OCI-LY7 (cell line): ENCODE measurements around the gene KIFC1. TPM values are rescaled to one million over a fixed set of nuclear protein-coding genes. Genes with fewer than 3 reads are reported as not detected.
A peak's percentile ranks its signal among the peaks of the same experiment; 100 is the strongest.

ENCODE experiments used
- BruUV-seq: library from RNA; stranded (reverse); fragments of 400-500 nt; replicated peaks from 2 replicates; lab custom pipeline; 2021; lab: Mats Ljungman, UMichigan
- CTCF ChIA-PET: fragments of 300-600 bp; sonication (Branson Sonifier 250); formaldehyde crosslinking; loops from one replicate; lab custom pipeline; 2022; ENCODE audit warnings: antibody characterized with exemption; ENCODE audit not compliant: unreplicated experiment; lab: Charles Lee
- POLR2A ChIA-PET: fragments of 300-600 bp; sonication (Branson Sonifier 250); formaldehyde crosslinking; loops from one replicate; lab custom pipeline; 2022; ENCODE audit warnings: antibody characterized with exemption; lab: Charles Lee
- DNase-seq: peaks from one replicate; pipeline ENCODE4 v3.0.0-alpha.2; 2015; ENCODE audit warnings: low spot score
- H2AFZ ChIP-seq: fragments of 200-600 bp; sonication (generic), shearing (Covaris generic); 2 replicates; pipeline ENCODE4 v1.6.1; 2014; ENCODE audit warnings: mild to moderate bottlenecking, antibody characterized with exemption, low read length, moderate library complexity
- H3K27ac ChIP-seq: fragments of 200-600 bp; sonication (generic); 2 replicates; pipeline ENCODE4 v1.5.1; 2014; ENCODE audit warnings: mixed run types, low read depth, mild to moderate bottlenecking, moderate library complexity, low read length, inconsistent platforms; ENCODE audit not compliant: poor library complexity, severe bottlenecking
- H3K36me3 ChIP-seq: fragments of 200-600 bp; sonication (generic); 2 replicates; pipeline ENCODE4 v1.6.1; 2014; ENCODE audit warnings: mild to moderate bottlenecking, antibody characterized with exemption, low read length, moderate library complexity, mixed read lengths; ENCODE audit not compliant: insufficient read depth
- H3K4me1 ChIP-seq: fragments of 200-600 bp; sonication (generic); 2 replicates; pipeline ENCODE4 v1.5.1; 2014; ENCODE audit warnings: mild to moderate bottlenecking, low read length; ENCODE audit not compliant: insufficient read depth, poor library complexity, severe bottlenecking
- H3K4me2 ChIP-seq: fragments of 200-600 bp; sonication (generic); 2 replicates; pipeline ENCODE4 v1.6.1; 2014; ENCODE audit warnings: mild to moderate bottlenecking, low read length
- H3K4me3 ChIP-seq: fragments of 200-600 bp; sonication (generic); 2 replicates; pipeline ENCODE4 v1.5.1; 2014; ENCODE audit warnings: mild to moderate bottlenecking, low read depth, low read length; ENCODE audit not compliant: poor library complexity, severe bottlenecking
- H3K79me2 ChIP-seq: fragments of 200-600 bp; sonication (generic); 2 replicates; pipeline ENCODE4 v1.6.1; 2016; ENCODE audit warnings: low read depth, mild to moderate bottlenecking, low read length, moderate library complexity, mixed read lengths; ENCODE audit not compliant: insufficient read depth
- H3K9me2 ChIP-seq: fragments of 200-600 bp; sonication (generic); 2 replicates; pipeline ENCODE4 v1.6.1; 2016; ENCODE audit warnings: mild to moderate bottlenecking, low read length, mixed read lengths; ENCODE audit not compliant: insufficient read depth
- H3K9me3 ChIP-seq: fragments of 200-600 bp; sonication (generic); 2 replicates; pipeline ENCODE4 v1.6.1; 2014; ENCODE audit warnings: mild to moderate bottlenecking, mixed run types, low read length, mixed read lengths
- H4K20me1 ChIP-seq: fragments of 200-600 bp; sonication (generic); 2 replicates; pipeline ENCODE4 v1.6.1; 2014; ENCODE audit warnings: mild to moderate bottlenecking, antibody characterized with exemption, low read length, moderate library complexity, mixed read lengths; ENCODE audit not compliant: insufficient read depth
- EZH2phosphoT487 ChIP-seq: fragments of 200-600 bp; sonication (generic); IDR thresholded peaks from 2 replicates; pipeline ENCODE4 v1.6.1; 2018; ENCODE audit warnings: low read depth, borderline replicate concordance, mild to moderate bottlenecking, mixed run types, antibody characterized with exemption, low read length, moderate library complexity, mixed read lengths
- intact Hi-C: fragments of 100-400 bp; cut with micrococcal nuclease; formaldehyde crosslinking; loops from one replicate; pipeline ENCODE4 v1.10.0; 2022; ENCODE audit not compliant: unreplicated experiment
- total RNA-seq, 2 experiments: library from RNA; depleted of rRNA in 1 of 2; stranded (reverse); fragments of >200 nt in 1 of 2; shearing (Covaris generic) in 1 of 2; gene quantifications; 2 replicates each; pipeline ENCODE4 v1.2.3, GENCODE V29; 2014 to 2022
- TF ChIP-seq, protein P1 (sequence below): fragments of 200-600 bp; sonication (generic); conservative IDR thresholded peaks from 2 replicates; pipeline ENCODE4 v1.5.1; 2014; ENCODE audit warnings: mild to moderate bottlenecking, antibody characterized with exemption, low read length, moderate library complexity, mixed read lengths

KIFC1 gene
- total RNA-seq, 2 experiments from 2014 or later = 138 to 167 TPM

GRCh38 chr6:33430991-33431879, 39.6 kb downstream of the KIFC1 start:
- intact Hi-C loops = loop anchor here (1.0 kb wide), 2 partner anchors 13 to 23 kb away; partner anchors contain the start of genes CUTA and ZBTB9
- no peaks in the 10 kb centered on the region for H3K9me2 ChIP-seq
- ChIA-PET POLR2A (interaction anchor here (0.6 to 1.7 kb wide), 10 partner anchors 9 to 181 kb away, joined by 3 to 8 read pairs (median 4); partner anchors contain the start of genes CUTA, RPS18, SYNGAP1 and VPS52), CTCF (interaction anchor here (0.6 to 1.2 kb wide), 5 partner anchors 12 to 148 kb away, joined by 3 to 14 read pairs (median 3); partner anchors contain the start of gene ZBTB9)
- peaks cover 13% of the 10 kb centered on the region; the same call in 1 of the 2 replicates for H3K36me3 ChIP-seq
- H4K20me1 ChIP-seq = no peaks in the 10 kb centered on the region
- TF ChIP-seq, protein P1, sequence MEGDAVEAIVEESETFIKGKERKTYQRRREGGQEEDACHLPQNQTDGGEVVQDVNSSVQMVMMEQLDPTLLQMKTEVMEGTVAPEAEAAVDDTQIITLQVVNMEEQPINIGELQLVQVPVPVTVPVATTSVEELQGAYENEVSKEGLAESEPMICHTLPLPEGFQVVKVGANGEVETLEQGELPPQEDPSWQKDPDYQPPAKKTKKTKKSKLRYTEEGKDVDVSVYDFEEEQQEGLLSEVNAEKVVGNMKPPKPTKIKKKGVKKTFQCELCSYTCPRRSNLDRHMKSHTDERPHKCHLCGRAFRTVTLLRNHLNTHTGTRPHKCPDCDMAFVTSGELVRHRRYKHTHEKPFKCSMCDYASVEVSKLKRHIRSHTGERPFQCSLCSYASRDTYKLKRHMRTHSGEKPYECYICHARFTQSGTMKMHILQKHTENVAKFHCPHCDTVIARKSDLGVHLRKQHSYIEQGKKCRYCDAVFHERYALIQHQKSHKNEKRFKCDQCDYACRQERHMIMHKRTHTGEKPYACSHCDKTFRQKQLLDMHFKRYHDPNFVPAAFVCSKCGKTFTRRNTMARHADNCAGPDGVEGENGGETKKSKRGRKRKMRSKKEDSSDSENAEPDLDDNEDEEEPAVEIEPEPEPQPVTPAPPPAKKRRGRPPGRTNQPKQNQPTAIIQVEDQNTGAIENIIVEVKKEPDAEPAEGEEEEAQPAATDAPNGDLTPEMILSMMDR = 0 out of 2 replicates have a peak, but pooled peaks have one; percentile 19
- TF ChIP-seq EZH2phosphoT487 = no peak
- H3K4me2 ChIP-seq = peak overlapping the region; percentile 98
- no peaks in the 10 kb centered on the region for H3K9me3 ChIP-seq
- peak overlapping the region; percentile 68 for H3K4me3 ChIP-seq
- peaks cover 65% of the 10 kb centered on the region for H3K4me1 ChIP-seq
- H3K27ac ChIP-seq = peak overlapping the region; percentile 64
- no peak overlapping the region for H2AFZ ChIP-seq
- DNase-seq = peak; percentile 89
- peaks cover 5% of the 10 kb centered on the region; the same call in 1 of the 2 replicates for H3K79me2 ChIP-seq
- TSS peak; percentile 86 for BruUV-seq

DNA sequence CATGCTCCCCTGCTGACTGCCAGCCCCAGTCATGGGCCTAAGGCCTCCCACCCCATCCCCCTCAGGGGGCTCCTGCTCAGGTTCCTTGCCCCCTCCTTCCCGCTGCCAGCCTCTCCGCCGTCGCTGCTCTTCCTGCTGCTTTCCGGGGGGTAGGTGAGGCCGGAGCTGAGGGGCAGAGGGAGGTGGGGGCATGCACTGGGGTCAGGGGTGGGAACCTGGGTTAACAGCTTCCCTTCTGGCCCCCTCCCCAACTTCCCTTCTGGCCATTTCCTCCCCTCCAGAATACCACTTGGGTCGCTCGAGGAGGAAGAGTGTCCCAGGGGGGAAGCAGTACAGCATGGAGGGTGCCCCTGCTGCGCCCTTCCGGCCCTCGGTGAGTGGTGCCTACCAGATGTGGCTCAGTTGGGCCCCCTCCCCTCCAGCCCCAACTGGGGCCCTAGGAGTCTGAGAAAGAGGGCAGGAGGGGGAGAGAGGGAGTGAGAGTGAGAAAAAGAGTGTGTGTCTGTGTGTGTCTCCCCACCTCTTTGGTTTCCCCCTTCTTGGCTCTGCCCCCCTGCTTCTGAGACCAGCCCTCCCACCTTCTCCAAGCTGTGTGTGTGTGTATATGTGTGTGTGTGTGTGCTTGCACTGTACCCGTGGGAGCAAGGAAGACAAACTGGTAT, 40.4 kb downstream of the KIFC1 start:
- H3K79me2 ChIP-seq = peaks cover 5% of the 10 kb centered on the region; the same call in 1 of the 2 replicates
- peak overlapping the region; percentile 98 for H3K4me2 ChIP-seq

More for the DNA sequence above, 40.4 kb downstream of the KIFC1 start:
- DNase-seq = peak; percentile 81
- Histone ChIP-seq H2AFZ (no peak overlapping the region), H3K4me1 (peaks cover 59% of the 10 kb centered on the region), H4K20me1 (no peaks in the 10 kb centered on the region), H3K36me3 (peaks cover 20% of the 10 kb centered on the region), H3K9me3 (no peaks in the 10 kb centered on the region), H3K4me3 (peak overlapping the region; percentile 68), H3K27ac (peak overlapping the region; percentile 64), H3K9me2 (no peaks in the 10 kb centered on the region)
- intact Hi-C loops = loop anchor here (1.0 kb wide), 2 partner anchors 14 to 22 kb away; partner anchors contain the start of genes CUTA and ZBTB9
- no TSS peak for BruUV-seq
- ChIA-PET POLR2A (interaction anchor here (1.6 to 1.7 kb wide), 2 partner anchors 13 to 14 kb away, joined by 4 to 5 read pairs; partner anchors contain the start of genes CUTA and SYNGAP1), CTCF (interaction anchor here (0.6 to 1.2 kb wide), 2 partner anchors 18 to 147 kb away, joined by 3 read pairs; no protein-coding TSS in a partner anchor)
- TF ChIP-seq, protein P1 = no peak
